Measurements from ENCODE around the gene CTNNBL1.

DNA sequence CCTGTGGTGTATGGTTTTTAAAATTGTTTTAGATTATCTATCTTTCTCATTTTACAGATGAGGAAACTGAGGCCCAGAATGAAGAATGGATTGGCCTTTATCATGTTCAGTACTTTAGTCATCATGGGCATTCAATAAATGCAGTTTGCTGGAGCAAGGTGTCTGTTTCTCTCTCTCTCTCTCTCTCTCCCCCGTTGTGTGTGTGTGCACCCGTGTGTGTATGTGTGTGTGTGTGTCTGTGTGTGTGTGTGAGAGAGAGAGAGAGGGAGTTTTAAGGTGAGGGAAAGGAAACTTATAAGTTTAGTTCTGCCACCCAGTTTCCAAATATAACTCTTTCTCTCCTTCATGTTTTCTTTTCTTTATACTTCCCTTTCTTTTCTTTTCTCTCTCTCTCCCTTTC lies 62.4 kb downstream of the CTNNBL1 start:
- TF ChIP-seq, protein P1, sequence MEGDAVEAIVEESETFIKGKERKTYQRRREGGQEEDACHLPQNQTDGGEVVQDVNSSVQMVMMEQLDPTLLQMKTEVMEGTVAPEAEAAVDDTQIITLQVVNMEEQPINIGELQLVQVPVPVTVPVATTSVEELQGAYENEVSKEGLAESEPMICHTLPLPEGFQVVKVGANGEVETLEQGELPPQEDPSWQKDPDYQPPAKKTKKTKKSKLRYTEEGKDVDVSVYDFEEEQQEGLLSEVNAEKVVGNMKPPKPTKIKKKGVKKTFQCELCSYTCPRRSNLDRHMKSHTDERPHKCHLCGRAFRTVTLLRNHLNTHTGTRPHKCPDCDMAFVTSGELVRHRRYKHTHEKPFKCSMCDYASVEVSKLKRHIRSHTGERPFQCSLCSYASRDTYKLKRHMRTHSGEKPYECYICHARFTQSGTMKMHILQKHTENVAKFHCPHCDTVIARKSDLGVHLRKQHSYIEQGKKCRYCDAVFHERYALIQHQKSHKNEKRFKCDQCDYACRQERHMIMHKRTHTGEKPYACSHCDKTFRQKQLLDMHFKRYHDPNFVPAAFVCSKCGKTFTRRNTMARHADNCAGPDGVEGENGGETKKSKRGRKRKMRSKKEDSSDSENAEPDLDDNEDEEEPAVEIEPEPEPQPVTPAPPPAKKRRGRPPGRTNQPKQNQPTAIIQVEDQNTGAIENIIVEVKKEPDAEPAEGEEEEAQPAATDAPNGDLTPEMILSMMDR (IDR thresholded peaks at IDR 0.05): no peak
- TF ChIP-seq ZFX (IDR thresholded peaks at IDR 0.05; ENCODE audit: borderline replicate concordance): no peak
